ENCODE measurements around the gene TTLL8.
A peak's percentile ranks its signal among the peaks of the same experiment; 100 is the strongest.

TTLL8 gene

GRCh38 chr22:50016308-50016987 lies 41.6 kb downstream of the TTLL8 start:
- DNase-seq, result no peak

GRCh38 chr22:50015451-50016307 lies 42.4 kb downstream of the TTLL8 start:
- no peak for DNase-seq

GRCh38 chr22:50014655-50015401 lies 43.3 kb downstream of the TTLL8 start:
- DNase-seq, result no peak

GRCh38 chr22:50014053-50014501 lies 44.0 kb downstream of the TTLL8 start:
- no peak for DNase-seq

GRCh38 chr22:50012211-50013181 lies 45.6 kb downstream of the TTLL8 start, which contains the start of gene IL17REL:
TSS of gene IL17REL (minus strand) at chr22:50012765. CDS start at chr22:50012646, 119 bp downstream.
- peak; percentile 57 for DNase-seq

GRCh38 chr22:50011447-50012210 lies 46.5 kb downstream of the TTLL8 start:
- DNase-seq, result peak; percentile 62

- DNase-seq, result no peak
These were observed 47.2 kb downstream of the TTLL8 start for GRCh38 chr22:50010676-50011446.

GRCh38 chr22:50009765-50010675 lies 48.1 kb downstream of the TTLL8 start:
- no peak for DNase-seq

- no peak for DNase-seq
These were observed 48.8 kb downstream of the TTLL8 start for GRCh38 chr22:50009251-50009650.

GRCh38 chr22:50008151-50009040 lies 49.7 kb downstream of the TTLL8 start:
- peak; percentile 44 for DNase-seq

- DNase-seq, result no peak
These were observed 51.0 kb downstream of the TTLL8 start for GRCh38 chr22:50007057-50007511.

GRCh38 chr22:50004918-50005317 lies 53.2 kb downstream of the TTLL8 start:
- no peak for DNase-seq

GRCh38 chr22:50002791-50003190 lies 55.3 kb downstream of the TTLL8 start:
- no peak for DNase-seq

GRCh38 chr22:50001388-50002231 lies 56.5 kb downstream of the TTLL8 start:
- DNase-seq, result no peak

- no peak for DNase-seq
These were observed 57.3 kb downstream of the TTLL8 start for GRCh38 chr22:50000587-50001387.

GRCh38 chr22:49999946-50000586 lies 58.0 kb downstream of the TTLL8 start:
- no peak for DNase-seq
